NCI-H526 treated with DMSO at 0.1 percent for 48 hours (cell line): Measurements from ENCODE around the gene CDRT15.
"Not testable (repeated sequence)": the region's sequence is repeated elsewhere in the genome, so short reads cannot be mapped to it uniquely, and the experiment has no call there.

Source experiments
- DNase-seq: peaks from one replicate; lab custom pipeline; 2025; lab: John Stamatoyannopoulos, UW

CDRT15 gene

GRCh38 chr17:14236762-14237161, at the start of gene CDRT15:
CDRT15 (minus strand) TSS chr17:14236862; CDS start chr17:14236833, 29 bp downstream.
- not testable (repeated sequence) for DNase-seq

DNA sequence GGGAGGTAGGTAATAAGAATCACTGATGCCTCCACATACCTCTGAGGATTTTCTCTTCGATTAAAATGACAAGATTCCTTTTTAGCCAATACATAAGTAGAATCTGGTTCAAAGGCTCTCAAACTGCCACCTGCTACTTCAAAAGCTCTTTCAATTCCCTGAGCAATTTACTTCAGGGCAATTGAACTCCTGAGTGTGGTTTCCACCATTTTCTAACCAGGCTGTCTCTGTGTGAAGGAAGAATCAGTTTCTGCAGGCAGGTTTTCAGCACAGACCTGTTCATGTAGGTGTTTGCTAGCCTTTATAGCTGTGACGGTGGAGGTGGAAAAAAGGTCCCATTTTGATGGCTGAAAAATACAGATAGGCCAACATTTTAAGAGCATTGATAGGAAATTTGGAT, 46.1 kb upstream of the CDRT15 start:
- DNase-seq, result no peak

DNA sequence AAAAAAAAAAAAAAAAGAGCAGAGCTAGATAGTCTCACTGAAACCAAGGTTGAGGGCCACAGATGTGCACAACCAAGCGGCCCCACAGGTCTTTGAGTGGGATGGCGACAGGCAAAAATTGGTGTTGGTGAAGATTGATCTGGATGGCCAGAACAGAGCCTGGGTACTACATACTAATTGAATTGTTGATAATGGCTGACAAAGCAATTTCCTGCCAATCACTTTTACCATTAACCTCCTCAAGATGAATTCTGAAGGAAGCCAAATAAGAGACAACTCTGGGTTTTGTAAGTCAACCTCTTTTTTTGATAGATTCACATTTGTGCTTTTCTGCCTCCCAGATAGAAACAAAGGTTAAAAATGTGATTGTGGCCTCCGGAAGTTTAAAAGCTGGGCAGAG, 44.9 kb upstream of the CDRT15 start:
- DNase-seq, result no peak

GRCh38 chr17:14276535-14277250, 40.0 kb upstream of the CDRT15 start:
- DNase-seq, result no peak

DNA sequence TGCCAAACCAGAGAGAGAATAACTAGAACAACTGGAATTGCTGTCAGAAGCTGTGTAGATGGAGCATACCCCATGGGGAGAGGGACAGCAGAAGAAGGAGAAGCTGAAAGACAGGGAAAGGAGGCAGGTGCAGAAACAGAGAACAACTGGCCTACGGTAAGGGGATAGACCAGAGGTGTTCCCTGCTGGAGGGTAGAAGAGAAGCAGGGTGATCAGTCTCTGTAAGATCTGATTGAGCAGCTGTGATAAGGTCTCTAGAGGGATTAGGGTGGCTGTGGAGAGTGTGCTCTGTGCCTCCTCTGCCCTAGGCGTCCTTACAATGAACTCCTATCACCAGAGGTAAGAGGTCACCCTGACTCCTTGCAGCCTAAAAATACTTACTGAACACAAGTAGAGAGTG, 33.8 kb upstream of the CDRT15 start:
- DNase-seq, result no peak

- DNase-seq, result no peak
These were observed 32.8 kb upstream of the CDRT15 start for GRCh38 chr17:14269473-14269872.

GRCh38 chr17:14268264-14268663, 31.6 kb upstream of the CDRT15 start:
- no peak for DNase-seq

DNA sequence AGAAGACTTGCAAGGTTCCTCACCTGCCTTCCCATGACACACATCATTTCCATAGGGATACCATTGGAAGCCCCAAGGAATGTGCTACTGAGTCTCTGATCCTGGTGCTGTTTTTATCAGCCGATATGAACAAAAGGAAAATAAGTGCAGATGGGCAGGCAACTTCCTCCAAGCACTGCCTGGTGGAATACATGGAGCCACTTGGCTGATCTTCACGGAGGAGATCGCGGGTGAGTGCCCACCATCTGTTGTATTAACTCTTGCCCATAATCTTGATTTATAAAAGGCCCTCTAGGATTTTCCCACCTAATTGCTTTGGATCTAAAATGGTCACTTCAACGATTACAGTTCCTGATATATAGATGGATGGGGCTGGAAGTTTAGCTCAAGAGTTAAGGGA, 24.7 kb upstream of the CDRT15 start:
- no peak for DNase-seq

- DNase-seq, result no peak
These were observed 9.0 kb upstream of the CDRT15 start for GRCh38 chr17:14245629-14246028.

- DNase-seq, result no peak
These were observed 8.3 kb upstream of the CDRT15 start for GRCh38 chr17:14245002-14245401.

DNA sequence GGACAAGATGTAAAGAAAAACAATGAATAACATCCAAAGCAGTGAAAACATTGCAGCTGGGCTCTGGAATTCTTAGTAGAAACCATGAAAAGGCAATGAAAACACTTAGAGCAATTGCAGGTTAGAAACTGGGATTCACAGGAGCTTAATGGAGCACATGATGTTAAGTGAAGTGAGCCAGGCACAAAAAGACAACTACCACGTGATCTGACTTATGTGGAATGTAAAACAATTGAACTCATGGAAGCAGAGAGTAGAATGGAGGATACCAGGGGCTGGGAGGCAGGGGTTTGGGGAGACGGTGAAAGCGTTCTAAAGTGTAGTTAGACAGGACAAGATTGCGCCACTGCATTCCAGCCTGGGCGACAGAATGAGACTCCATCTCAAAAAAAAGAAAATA, 2.6 kb upstream of the CDRT15 start:
- DNase-seq, result not testable (repeated sequence)

DNA sequence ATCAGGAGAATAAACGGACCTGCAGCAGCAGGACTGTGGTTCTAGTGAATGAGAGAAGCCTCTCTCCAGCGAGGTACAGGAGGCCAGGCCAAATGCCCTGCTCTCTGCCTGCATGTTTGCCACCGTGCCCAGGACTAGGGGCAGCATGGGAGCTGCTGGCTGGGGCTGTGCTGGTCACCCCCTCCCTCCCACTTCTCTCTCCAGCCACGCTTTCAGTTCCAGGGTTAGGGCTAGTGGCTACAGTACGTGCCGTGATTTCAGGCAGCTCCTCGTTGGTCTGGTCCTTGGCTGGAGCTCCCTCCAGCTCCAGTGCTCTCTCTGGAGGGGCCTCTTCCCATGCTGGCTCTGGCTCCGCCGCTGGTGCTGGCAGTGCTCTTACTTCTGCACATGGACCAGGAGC, 630 bp downstream of the CDRT15 start:
- DNase-seq, result not testable (repeated sequence)

DNA sequence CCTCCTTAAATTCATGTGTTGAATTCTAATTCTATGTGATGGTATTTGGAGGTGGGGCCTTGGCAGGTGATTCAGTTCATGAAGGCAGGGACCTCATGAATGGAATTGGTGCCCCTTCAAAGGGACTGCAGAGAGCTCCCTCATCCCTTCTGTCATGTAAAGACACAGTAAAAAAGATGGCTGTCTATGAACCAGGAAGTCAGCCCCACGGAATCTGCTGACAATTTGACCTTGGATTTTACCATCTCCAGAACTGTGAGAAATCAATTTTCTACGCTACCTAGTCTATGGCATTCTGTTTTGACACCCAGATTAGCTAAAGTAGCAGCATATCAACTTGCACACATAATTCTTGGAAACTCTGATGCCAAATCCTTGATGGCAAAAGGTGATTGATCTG, 1.6 kb downstream of the CDRT15 start:
- DNase-seq, result not testable (repeated sequence)

DNA sequence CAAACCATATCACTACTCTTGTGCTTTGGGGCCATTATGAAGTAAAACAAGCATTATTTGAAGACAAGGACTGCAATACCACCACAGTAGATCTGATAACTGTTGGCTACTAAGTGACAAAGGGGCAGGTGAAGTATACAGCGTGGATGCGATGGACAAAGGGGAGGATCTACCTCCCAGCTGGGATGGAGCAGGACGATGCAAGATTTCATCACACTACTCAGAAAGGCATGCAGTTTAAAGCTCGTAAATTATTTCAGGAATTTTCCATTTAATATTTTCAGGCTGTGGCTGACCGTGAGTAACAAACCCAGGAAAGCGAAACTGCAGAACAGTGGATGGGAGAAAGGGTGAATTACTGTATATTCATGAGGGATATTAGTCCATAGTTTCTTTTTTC, 5.5 kb downstream of the CDRT15 start:
- DNase-seq, result not testable (repeated sequence)

DNA sequence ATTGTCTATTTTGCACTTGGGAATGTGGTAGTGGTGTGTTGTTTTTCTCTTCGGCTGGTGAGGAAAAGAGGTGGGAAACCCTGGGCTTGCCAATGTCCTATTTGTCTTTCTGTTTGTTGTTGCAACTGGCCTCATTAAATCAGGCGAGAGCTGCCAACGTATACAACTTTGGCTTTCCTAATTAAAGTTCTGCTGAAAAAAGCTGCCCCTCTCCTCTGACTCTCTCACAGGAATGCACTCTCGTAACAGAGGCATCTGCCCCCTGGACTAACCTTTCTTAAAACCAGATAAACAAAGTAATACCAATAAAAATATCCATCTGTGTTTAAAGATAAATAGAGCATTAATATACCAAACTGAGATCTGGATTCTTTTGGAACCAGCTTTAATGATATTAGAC, 7.8 kb downstream of the CDRT15 start:
- no peak for DNase-seq

GRCh38 chr17:14227052-14227451, 9.6 kb downstream of the CDRT15 start:
- no peak for DNase-seq

DNA sequence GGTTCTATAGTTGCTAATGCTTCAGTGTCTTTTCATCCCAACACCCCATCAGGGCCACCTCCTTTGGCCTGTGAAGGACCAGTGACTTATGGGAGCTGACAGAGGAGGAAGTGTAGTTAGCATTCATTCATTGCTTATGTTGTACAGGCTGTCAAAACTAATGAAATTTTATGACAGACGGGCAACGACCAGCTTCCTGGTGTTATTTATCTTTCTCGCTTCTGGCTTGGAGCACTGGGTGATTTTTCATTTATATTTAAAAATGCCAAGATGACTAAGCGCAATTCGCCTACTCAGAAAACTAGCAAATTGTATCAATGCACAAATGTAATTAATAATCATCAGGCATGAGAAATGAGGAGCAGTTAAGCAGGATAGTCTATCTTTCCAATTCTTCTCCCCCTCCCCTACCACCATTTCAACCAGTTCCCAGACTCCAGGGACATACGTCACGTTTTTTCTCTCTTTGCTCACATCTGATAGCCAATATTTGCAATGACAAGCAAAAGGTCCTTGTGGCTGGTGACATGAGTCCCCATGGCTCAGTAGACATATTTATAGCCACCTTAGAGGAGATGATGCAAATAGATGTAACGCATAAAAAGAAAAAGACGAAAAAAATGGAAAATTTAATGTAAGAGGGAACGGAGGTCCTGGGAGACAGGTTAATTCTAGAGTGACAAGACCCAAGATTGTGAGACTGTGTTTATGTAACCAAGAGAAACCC, 11.2 kb downstream of the CDRT15 start:
- no peak for DNase-seq

GRCh38 chr17:14222611-14223010, 14.1 kb downstream of the CDRT15 start:
- no peak for DNase-seq

GRCh38 chr17:14214271-14214670, 22.4 kb downstream of the CDRT15 start:
- DNase-seq, result no peak

DNA sequence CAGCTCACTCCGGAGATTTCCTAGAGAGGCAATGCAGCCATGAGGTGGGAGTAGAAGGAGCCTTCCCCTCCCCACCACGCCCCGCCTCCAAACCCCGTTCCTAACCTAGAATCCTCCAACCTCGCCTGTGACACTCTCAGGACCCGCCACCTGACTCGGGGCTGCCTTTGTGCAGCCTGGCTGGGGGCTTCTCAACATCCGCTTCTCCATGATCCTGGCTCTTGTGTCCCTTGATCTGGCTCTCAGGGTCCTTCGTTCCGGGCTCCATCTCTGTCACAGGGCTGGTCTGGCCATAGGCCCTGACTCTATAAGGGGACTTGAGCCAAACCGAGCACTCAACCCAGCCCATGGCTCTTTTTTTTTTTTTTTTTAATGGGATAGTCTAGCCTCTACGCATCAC, 24.3 kb downstream of the CDRT15 start:
- no peak for DNase-seq

GRCh38 chr17:14211801-14212200, 24.9 kb downstream of the CDRT15 start:
- no peak for DNase-seq

GRCh38 chr17:14211246-14211645, 25.4 kb downstream of the CDRT15 start:
- DNase-seq, result no peak

DNA sequence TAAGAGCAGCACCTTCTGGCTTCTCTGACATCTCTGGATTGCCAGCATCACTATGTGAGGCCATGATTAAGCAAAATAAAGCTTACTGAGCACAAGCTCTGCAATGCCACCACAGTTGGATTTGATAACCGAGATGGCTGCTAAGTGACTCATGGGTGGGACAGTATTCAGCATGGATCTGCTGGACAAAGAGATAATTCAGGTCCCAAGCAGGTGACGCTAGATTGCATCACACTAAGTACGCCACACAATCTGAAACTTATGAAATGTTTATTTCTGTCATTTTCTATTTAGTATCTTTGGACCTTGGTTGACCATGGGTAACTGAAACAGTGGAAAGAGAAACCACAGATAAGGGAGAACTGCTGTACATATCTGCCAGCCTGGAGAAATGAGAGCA, 27.4 kb downstream of the CDRT15 start:
- no peak for DNase-seq

GRCh38 chr17:14207791-14208190, 28.9 kb downstream of the CDRT15 start:
- no peak for DNase-seq
